SH-SY5Y (cell line): ENCODE results near the gene SLC16A7.

Source experiments
- GATA2 ChIP-seq: IDR thresholded peaks from 2 replicates; pipeline ENCODE4 v1.6.1; 2011; ENCODE audit warnings: mild to moderate bottlenecking, low read depth, low read length
- GATA3 ChIP-seq: IDR thresholded peaks from 2 replicates; pipeline ENCODE4 v1.6.1; 2011; ENCODE audit warnings: low read depth, mild to moderate bottlenecking, low read length, moderate library complexity

DNA sequence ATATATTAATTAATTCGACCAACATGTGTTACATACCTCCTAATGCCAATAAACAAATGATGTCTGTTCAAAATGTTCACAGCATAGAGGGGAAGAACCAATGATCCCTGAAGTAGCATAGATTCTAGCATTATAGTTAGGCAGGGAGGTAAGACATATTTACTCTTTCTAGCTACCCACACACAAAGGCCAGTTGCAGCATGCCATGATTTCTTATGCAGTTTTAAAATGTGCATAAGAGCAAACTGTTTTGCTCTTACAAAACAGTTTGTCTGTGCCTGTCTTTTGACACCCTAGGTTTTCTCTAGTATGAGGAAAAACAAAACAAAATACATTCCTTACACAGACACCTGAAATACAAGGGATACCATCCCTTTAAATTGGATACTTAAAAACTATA, 61.9 kb downstream of the SLC16A7 start:
- TF ChIP-seq GATA3 (no peak), GATA2 (no peak)
